Measurements from ENCODE around the gene METTL15. TPM values are rescaled to one million over a fixed set of nuclear protein-coding genes. Genes with fewer than 3 reads are reported as not detected.
A peak's percentile ranks its signal among the peaks of the same experiment; 100 is the strongest.

Gene METTL15
- polyA plus RNA-seq, 1 donor (not counting 4 experiments of a cell fraction or from before 2014, with no cell fraction given) = 10.0 TPM

GRCh38 chr11:28139841-28140415 is 31.7 kb downstream of the METTL15 start:
- dilution Hi-C loops (cut with MboI; ENCODE audit: extremely low pct_ligation_motif_present, low sequenced_read_pairs) = no loop called here
- Histone ChIP-seq H3K4me2 (ENCODE audit: control insufficient read depth, extremely low read depth, insufficient read depth, low read depth, low read length) (no peak overlapping the region), H3K27me3 (ENCODE audit: control insufficient read depth, extremely low read depth, insufficient read depth, low read length) (no peaks in the 10 kb centered on the region), H3K4me1 (ENCODE audit: control insufficient read depth, extremely low read depth, insufficient read depth, low read length) (peaks cover 5% of the 10 kb centered on the region), H2AFZ (ENCODE audit: control insufficient read depth, low read length) (no peak overlapping the region), H3K79me2 (ENCODE audit: control insufficient read depth, insufficient read depth, low read length) (no peaks in the 10 kb centered on the region), H4K20me1 (ENCODE audit: control insufficient read depth, extremely low read depth, insufficient read depth, low read length) (no peaks in the 10 kb centered on the region), H3K4me3 (ENCODE audit: control insufficient read depth in 2 of 3, extremely low read depth in 1 of 3, insufficient read depth in 2 of 3, low read depth in 1 of 3, low read length in 3 of 3) (no peak overlapping the region), H3K9me3 (ENCODE audit: control insufficient read depth, low read depth, low read length) (peaks cover 17% of the 10 kb centered on the region), H3K36me3 (ENCODE audit: control insufficient read depth in 2 of 2, extremely low read depth in 1 of 2, insufficient read depth in 2 of 2, low read length in 2 of 2) (peaks cover 0 to 4% of the 10 kb centered on the region in 2 experiments), H3K9me1 (ENCODE audit: control insufficient read depth, extremely low read depth, insufficient read depth, low read length) (no peaks in the 10 kb centered on the region), H3K27ac (ENCODE audit: control insufficient read depth, insufficient read depth, low read length) (no peak overlapping the region), H3K9ac (ENCODE audit: control insufficient read depth, extremely low read depth, insufficient read depth, low read length) (no peak overlapping the region)
- no peak for TF ChIP-seq EZH2 (IDR thresholded peaks at IDR 0.05; ENCODE audit: low read length)
- no peak for TF ChIP-seq CTCF (optimal IDR thresholded peaks at IDR 0.05 in 1 of 3, IDR thresholded peaks at IDR 0.05 in 1 of 3, conservative IDR thresholded peaks at IDR 0.05 in 1 of 3; ENCODE audit: extremely low read depth in 1 of 3, insufficient read depth in 2 of 3, low read length in 3 of 3)
- DNase-seq (ENCODE audit: low read depth, low spot score) (no peak), FAIRE-seq (no peak)

GRCh38 chr11:28140689-28141455 is 32.7 kb downstream of the METTL15 start:
- Histone ChIP-seq H3K4me2 (ENCODE audit: control insufficient read depth, extremely low read depth, insufficient read depth, low read depth, low read length) (no peak overlapping the region), H3K9me1 (ENCODE audit: control insufficient read depth, extremely low read depth, insufficient read depth, low read length) (no peaks in the 10 kb centered on the region), H3K4me3 (ENCODE audit: control insufficient read depth in 2 of 3, extremely low read depth in 1 of 3, insufficient read depth in 2 of 3, low read depth in 1 of 3, low read length in 3 of 3) (no peak overlapping the region), H3K4me1 (ENCODE audit: control insufficient read depth, extremely low read depth, insufficient read depth, low read length) (peaks cover 5% of the 10 kb centered on the region), H3K9me3 (ENCODE audit: control insufficient read depth, low read depth, low read length) (peaks cover 17% of the 10 kb centered on the region), H3K27ac (ENCODE audit: control insufficient read depth, insufficient read depth, low read length) (peak overlapping the region; percentile 45), H3K36me3 (ENCODE audit: control insufficient read depth in 2 of 2, extremely low read depth in 1 of 2, insufficient read depth in 2 of 2, low read length in 2 of 2) (peaks cover 0 to 4% of the 10 kb centered on the region in 2 experiments), H4K20me1 (ENCODE audit: control insufficient read depth, extremely low read depth, insufficient read depth, low read length) (no peaks in the 10 kb centered on the region), H3K27me3 (ENCODE audit: control insufficient read depth, extremely low read depth, insufficient read depth, low read length) (no peaks in the 10 kb centered on the region), H2AFZ (ENCODE audit: control insufficient read depth, low read length) (no peak overlapping the region), H3K9ac (ENCODE audit: control insufficient read depth, extremely low read depth, insufficient read depth, low read length) (no peak overlapping the region), H3K79me2 (ENCODE audit: control insufficient read depth, insufficient read depth, low read length) (no peaks in the 10 kb centered on the region)
- TF ChIP-seq EZH2 (IDR thresholded peaks at IDR 0.05; ENCODE audit: low read length) = no peak
- TF ChIP-seq CTCF (optimal IDR thresholded peaks at IDR 0.05 in 1 of 3, IDR thresholded peaks at IDR 0.05 in 1 of 3, conservative IDR thresholded peaks at IDR 0.05 in 1 of 3; ENCODE audit: extremely low read depth in 1 of 3, insufficient read depth in 2 of 3, low read length in 3 of 3) = no peak
- dilution Hi-C loops (cut with MboI; ENCODE audit: extremely low pct_ligation_motif_present, low sequenced_read_pairs) = no loop called here
- DNase-seq (ENCODE audit: low read depth, low spot score) (peak; percentile 33), FAIRE-seq (peak; percentile 63)

Data from keratinocyte (primary cell).